Measurements from ENCODE around the gene ST3GAL3. TPM values are rescaled to one million over a fixed set of nuclear protein-coding genes. Genes with fewer than 3 reads are reported as not detected.

Gene ST3GAL3
- total RNA-seq, 2 experiments from 2014 or later, result 15.8 to 20.9 TPM

GRCh38 chr1:43951021-43951985 is 244.0 kb downstream of the ST3GAL3 start:
- CTCF ChIA-PET, result interaction anchor here (0.6 to 3.5 kb wide), 3 partner anchors 12 to 55 kb away, joined by 5 to 12 read pairs (median 5); no protein-coding TSS in a partner anchor
- DNase-seq (no peak), ATAC-seq (no peak)
- Mint-ChIP-seq H3K4me3 (no peak overlapping the region), H3K27me3 (no peaks in the 10 kb centered on the region), H3K36me3 (ENCODE audit: low read depth) (peaks cover 5% of the 10 kb centered on the region), H3K4me1 (peaks cover 23% of the 10 kb centered on the region), H3K27ac (no peak overlapping the region), H3K9me3 (ENCODE audit: low read depth) (no peaks in the 10 kb centered on the region)
- intact Hi-C loops (cut with DNase I, micrococcal nuclease), result no loop called here
- POLR2A ChIA-PET, result no interaction called here

GRCh38 chr1:43952731-43953346 is 245.5 kb downstream of the ST3GAL3 start:
- H3K4me1 Mint-ChIP-seq, result peaks cover 19% of the 10 kb centered on the region
- no peaks in the 10 kb centered on the region for H3K27me3 Mint-ChIP-seq
- no peak overlapping the region for H3K27ac Mint-ChIP-seq
- no peaks in the 10 kb centered on the region for H3K9me3 Mint-ChIP-seq (ENCODE audit: low read depth)
- peaks cover 11% of the 10 kb centered on the region for H3K36me3 Mint-ChIP-seq (ENCODE audit: low read depth)
- intact Hi-C loops (cut with DNase I, micrococcal nuclease), result no loop called here
- ChIA-PET CTCF (interaction anchor here (0.6 to 3.5 kb wide), 3 partner anchors 18 to 52 kb away, joined by 3 to 12 read pairs (median 9); no protein-coding TSS in a partner anchor), POLR2A (no interaction called here)
- H3K4me3 Mint-ChIP-seq, result no peak overlapping the region
- DNase-seq (no peak), ATAC-seq (no peak)

- no peak for ATAC-seq
- Mint-ChIP-seq H3K36me3 (ENCODE audit: low read depth) (peaks cover 14% of the 10 kb centered on the region), H3K27ac (no peak overlapping the region), H3K9me3 (ENCODE audit: low read depth) (no peaks in the 10 kb centered on the region), H3K27me3 (no peaks in the 10 kb centered on the region), H3K4me3 (no peak overlapping the region), H3K4me1 (peaks cover 14% of the 10 kb centered on the region)
- ChIA-PET CTCF (interaction anchor here (2.3 kb wide), 1 partner anchor 18 kb away, joined by 9 read pairs; no protein-coding TSS in a partner anchor), POLR2A (no interaction called here)
- intact Hi-C loops (cut with DNase I, micrococcal nuclease), result no loop called here
- no peak for DNase-seq
These were observed 246.0 kb downstream of the ST3GAL3 start for GRCh38 chr1:43953361-43953760.

GRCh38 chr1:43954036-43954435 is 246.7 kb downstream of the ST3GAL3 start:
- no peak overlapping the region for H3K27ac Mint-ChIP-seq
- CTCF ChIA-PET, result interaction anchor here (1.4 to 2.3 kb wide), 2 partner anchors 8 to 19 kb away, joined by 3 to 9 read pairs; no protein-coding TSS in a partner anchor
- ATAC-seq, result no peak
- peaks cover 15% of the 10 kb centered on the region for H3K36me3 Mint-ChIP-seq (ENCODE audit: low read depth)
- no peak for DNase-seq
- intact Hi-C loops (cut with DNase I, micrococcal nuclease), result no loop called here
- POLR2A ChIA-PET, result no interaction called here
- H3K27me3 Mint-ChIP-seq, result no peaks in the 10 kb centered on the region
- peaks cover 12% of the 10 kb centered on the region for H3K4me1 Mint-ChIP-seq
- H3K9me3 Mint-ChIP-seq (ENCODE audit: low read depth), result no peaks in the 10 kb centered on the region
- no peak overlapping the region for H3K4me3 Mint-ChIP-seq

GRCh38 chr1:43956234-43956633 is 248.9 kb downstream of the ST3GAL3 start:
- Mint-ChIP-seq H3K9me3 (ENCODE audit: low read depth) (no peaks in the 10 kb centered on the region), H3K4me3 (no peak overlapping the region), H3K36me3 (ENCODE audit: low read depth) (peaks cover 10% of the 10 kb centered on the region), H3K27me3 (no peaks in the 10 kb centered on the region), H3K4me1 (peaks cover 2% of the 10 kb centered on the region), H3K27ac (no peak overlapping the region)
- CTCF ChIA-PET, result interaction anchor here (0.6 to 1.3 kb wide), 4 partner anchors 21 to 402 kb away, joined by 3 to 4 read pairs (median 3); no protein-coding TSS in a partner anchor
- intact Hi-C loops (cut with DNase I, micrococcal nuclease), result no loop called here
- POLR2A ChIA-PET, result interaction anchor here (0.7 kb wide), 1 partner anchor 9 kb away, joined by 14 read pairs; no protein-coding TSS in a partner anchor
- no peak for ATAC-seq
- DNase-seq, result no peak

- H3K36me3 Mint-ChIP-seq (ENCODE audit: low read depth), result peaks cover 10% of the 10 kb centered on the region
- no peak overlapping the region for H3K27ac Mint-ChIP-seq
- POLR2A ChIA-PET, result no interaction called here
- CTCF ChIA-PET, result interaction anchor here (0.7 kb wide), 1 partner anchor 439 kb away, joined by 4 read pairs; no protein-coding TSS in a partner anchor
- no peaks in the 10 kb centered on the region for H3K27me3 Mint-ChIP-seq
- H3K4me1 Mint-ChIP-seq, result no peaks in the 10 kb centered on the region
- intact Hi-C loops (cut with DNase I, micrococcal nuclease), result no loop called here
- no peak overlapping the region for H3K4me3 Mint-ChIP-seq
- DNase-seq (no peak), ATAC-seq (no peak)
- H3K9me3 Mint-ChIP-seq (ENCODE audit: low read depth), result no peaks in the 10 kb centered on the region
These were observed 250.2 kb downstream of the ST3GAL3 start for GRCh38 chr1:43957407-43958040.

GRCh38 chr1:43958351-43959255 is 251.3 kb downstream of the ST3GAL3 start:
- ChIA-PET POLR2A (interaction anchor here (0.6 kb wide), 1 partner anchor 96 kb away, joined by 4 read pairs; no protein-coding TSS in a partner anchor), CTCF (interaction anchor here (0.6 to 0.8 kb wide), 2 partner anchors 47 to 260 kb away, joined by 3 read pairs; no protein-coding TSS in a partner anchor)
- no peak overlapping the region for H3K27ac Mint-ChIP-seq
- no peak for DNase-seq
- H3K36me3 Mint-ChIP-seq (ENCODE audit: low read depth), result peaks cover 10% of the 10 kb centered on the region
- no peak for ATAC-seq
- no peaks in the 10 kb centered on the region for H3K4me1 Mint-ChIP-seq
- no peaks in the 10 kb centered on the region for H3K27me3 Mint-ChIP-seq
- no peak overlapping the region for H3K4me3 Mint-ChIP-seq
- intact Hi-C loops (cut with DNase I, micrococcal nuclease), result no loop called here
- H3K9me3 Mint-ChIP-seq (ENCODE audit: low read depth), result no peaks in the 10 kb centered on the region

GRCh38 chr1:43960798-43961197 is 253.5 kb downstream of the ST3GAL3 start:
- intact Hi-C loops (cut with DNase I, micrococcal nuclease), result no loop called here
- Mint-ChIP-seq H3K4me3 (no peak overlapping the region), H3K27me3 (no peaks in the 10 kb centered on the region), H3K4me1 (no peaks in the 10 kb centered on the region), H3K36me3 (ENCODE audit: low read depth) (peaks cover 10% of the 10 kb centered on the region), H3K27ac (no peak overlapping the region), H3K9me3 (ENCODE audit: low read depth) (no peaks in the 10 kb centered on the region)
- CTCF ChIA-PET, result interaction anchor here (0.6 kb wide), 1 partner anchor 27 kb away, joined by 4 read pairs; no protein-coding TSS in a partner anchor
- ATAC-seq (no peak), DNase-seq (no peak)
- POLR2A ChIA-PET, result no interaction called here

- POLR2A ChIA-PET, result no interaction called here
- no peak for ATAC-seq
- Mint-ChIP-seq H3K36me3 (ENCODE audit: low read depth) (peaks cover 10% of the 10 kb centered on the region), H3K4me3 (no peak overlapping the region), H3K27ac (no peak overlapping the region), H3K27me3 (no peaks in the 10 kb centered on the region), H3K9me3 (ENCODE audit: low read depth) (no peaks in the 10 kb centered on the region), H3K4me1 (no peaks in the 10 kb centered on the region)
- intact Hi-C loops (cut with DNase I, micrococcal nuclease), result no loop called here
- no peak for DNase-seq
- CTCF ChIA-PET, result interaction anchor here (0.6 kb wide), 1 partner anchor 1019 kb away, joined by 3 read pairs; no protein-coding TSS in a partner anchor
These were observed 254.4 kb downstream of the ST3GAL3 start for GRCh38 chr1:43961692-43962091.

- CTCF ChIA-PET, result interaction anchor here (0.6 kb wide), 1 partner anchor 1020 kb away, joined by 3 read pairs; no protein-coding TSS in a partner anchor
- Mint-ChIP-seq H3K4me1 (no peaks in the 10 kb centered on the region), H3K27me3 (no peaks in the 10 kb centered on the region), H3K9me3 (ENCODE audit: low read depth) (no peaks in the 10 kb centered on the region), H3K4me3 (no peak overlapping the region), H3K27ac (no peak overlapping the region), H3K36me3 (ENCODE audit: low read depth) (peaks cover 6% of the 10 kb centered on the region)
- DNase-seq, result no peak
- no peak for ATAC-seq
- POLR2A ChIA-PET, result no interaction called here
- intact Hi-C loops (cut with DNase I, micrococcal nuclease), result no loop called here
These were observed 255.0 kb downstream of the ST3GAL3 start for GRCh38 chr1:43962324-43962723.

Measured in activated CD4-positive, alpha-beta T cell treated with anti-CD3 and anti-CD28 coated beads for 36 hours (primary cell).